ENCODE data around the gene WDR83. TPM values are rescaled to one million over a fixed set of nuclear protein-coding genes. Genes with fewer than 3 reads are reported as not detected.

WDR83 gene
- total RNA-seq, 2 donors from 2014 or later, result 10.1 to 11.6 TPM

DNA sequence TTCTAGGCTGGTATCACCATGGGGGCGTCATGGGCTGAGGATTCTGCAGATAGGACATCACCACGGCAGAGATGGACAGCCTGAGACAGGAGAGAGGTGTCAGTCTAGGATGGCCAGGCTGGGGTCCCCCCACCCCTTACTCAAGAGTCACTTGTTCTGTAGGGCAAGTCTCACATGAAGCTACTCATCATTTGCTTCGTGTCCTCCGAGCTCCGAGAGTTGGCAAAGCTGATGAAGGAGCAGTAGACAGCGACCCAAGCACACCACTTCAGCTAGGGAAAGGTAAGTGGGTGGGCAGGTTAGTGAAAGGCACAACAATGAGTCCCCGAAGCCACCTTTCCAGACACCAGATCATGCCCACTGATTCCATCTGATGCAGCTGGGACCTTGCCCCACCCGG lies 1.7 kb downstream of the WDR83 start:
- Histone ChIP-seq H3K36me3 (peaks cover 8% of the 10 kb centered on the region), H3K4me1 (peaks cover 0 to 41% of the 10 kb centered on the region in 2 donors), H3K27ac (peak overlapping the region in 1 of 2 donors; percentile 97), H3K9me3 (no peaks in the 10 kb centered on the region), H3K4me3 (peak overlapping the region; percentile 86 to 93), H3K27me3 (no peaks in the 10 kb centered on the region)
- no peak for DNase-seq (ENCODE audit: low spot score)
- no peak for TF ChIP-seq CTCF (IDR thresholded peaks at IDR 0.05)

DNA sequence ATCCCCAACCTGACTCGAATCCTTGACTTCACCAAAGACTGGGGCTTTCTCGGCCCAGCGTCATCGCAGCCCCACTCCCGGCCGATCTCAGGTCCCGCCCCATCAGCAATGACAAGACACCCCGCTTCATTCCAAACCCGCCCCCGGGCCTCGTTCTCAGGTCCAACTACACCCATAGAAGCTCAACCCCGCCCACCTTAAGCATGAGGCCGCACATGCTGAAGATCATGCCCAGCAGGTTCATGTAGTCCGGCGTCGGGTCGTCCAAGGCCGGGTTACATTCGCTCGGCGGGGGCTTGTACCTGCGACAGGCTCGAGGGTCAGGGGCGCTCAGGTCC lies 2.3 kb downstream of the WDR83 start:
- Histone ChIP-seq H3K36me3 (peaks cover 7% of the 10 kb centered on the region), H3K9me3 (no peaks in the 10 kb centered on the region), H3K4me3 (peak overlapping the region; percentile 86 to 93), H3K27ac (peak overlapping the region; percentile 97 to 99), H3K27me3 (no peaks in the 10 kb centered on the region), H3K4me1 (peaks cover 0 to 41% of the 10 kb centered on the region in 2 donors)
- no peak for TF ChIP-seq CTCF (IDR thresholded peaks at IDR 0.05)
- peak; percentile 63 for DNase-seq (ENCODE audit: low spot score)

DNA sequence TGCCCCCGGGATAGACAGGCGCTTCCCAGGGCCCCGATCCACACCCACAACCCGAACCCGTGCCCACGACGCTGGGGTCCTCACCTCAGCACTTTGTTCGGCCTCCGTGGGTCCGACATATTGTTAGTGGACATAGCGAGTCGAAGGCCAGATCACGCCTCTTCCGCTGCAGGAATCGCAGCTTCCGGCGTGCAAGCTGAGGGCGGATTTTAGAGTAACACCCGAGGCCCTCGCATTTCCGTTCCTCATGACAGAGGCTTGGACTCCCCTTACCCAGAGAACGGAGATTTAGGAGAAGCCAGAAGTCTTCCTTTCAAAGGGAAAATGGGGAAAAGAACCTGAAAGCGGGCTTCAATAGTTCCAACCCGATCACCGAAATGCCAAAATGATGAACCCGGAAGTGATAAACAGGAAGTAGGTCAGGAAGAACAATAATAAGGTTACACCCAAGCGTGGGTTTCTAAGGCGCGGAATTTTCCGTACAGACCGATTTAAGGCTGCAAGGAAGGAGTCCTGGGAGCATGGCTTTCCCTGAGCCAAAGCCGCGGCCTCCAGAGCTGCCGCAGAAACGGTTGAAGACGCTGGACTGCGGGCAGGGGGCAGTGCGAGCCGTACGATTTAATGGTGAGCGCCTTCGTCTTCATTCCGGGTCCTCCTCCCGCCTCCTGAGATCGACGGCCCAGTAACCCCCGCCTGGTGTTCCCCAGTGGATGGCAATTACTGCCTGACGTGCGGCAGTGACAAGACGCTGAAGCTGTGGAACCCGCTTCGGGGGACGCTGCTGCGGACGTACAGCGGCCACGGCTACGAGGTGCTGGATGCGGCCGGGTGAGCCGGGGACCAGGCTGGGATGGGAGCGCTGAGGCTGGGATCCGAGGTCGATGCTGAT lies 2.9 kb downstream of the WDR83 start:
- Histone ChIP-seq H3K27ac (peak overlapping the region; percentile 97 to 99), H3K4me1 (peaks cover 0 to 41% of the 10 kb centered on the region in 2 donors)

DNA sequence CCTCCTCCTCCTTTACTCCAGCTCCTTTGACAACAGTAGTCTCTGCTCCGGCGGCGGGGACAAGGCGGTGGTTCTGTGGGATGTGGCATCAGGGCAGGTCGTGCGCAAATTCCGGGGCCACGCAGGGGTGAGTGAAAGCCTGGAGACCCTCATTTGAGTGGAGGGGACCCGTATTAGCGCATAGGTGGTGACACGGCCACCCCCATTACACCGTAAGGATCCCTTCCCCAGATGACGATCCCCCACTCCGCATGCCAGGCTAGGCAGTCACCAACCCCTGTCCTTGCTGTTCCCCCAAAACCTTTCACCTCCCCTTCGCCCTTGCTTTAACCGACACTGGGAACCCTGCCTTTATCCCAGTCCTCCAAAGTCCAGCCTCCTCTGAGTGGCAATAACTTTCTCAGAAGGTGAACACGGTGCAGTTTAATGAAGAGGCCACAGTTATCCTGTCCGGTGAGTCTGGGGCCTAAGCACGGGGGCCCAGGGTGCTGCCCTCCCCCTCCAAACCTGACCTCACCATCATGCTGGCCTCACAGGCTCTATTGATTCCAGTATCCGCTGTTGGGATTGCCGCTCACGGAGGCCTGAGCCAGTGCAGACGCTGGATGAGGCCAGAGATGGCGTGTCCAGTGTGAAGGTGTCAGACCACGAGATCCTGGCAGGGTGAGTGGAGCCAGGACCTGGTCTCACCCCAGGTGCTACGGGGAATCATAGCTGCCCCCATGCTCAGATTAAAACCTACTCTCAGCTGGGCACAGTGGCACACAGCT lies 3.7 kb downstream of the WDR83 start:
- no peak for TF ChIP-seq CTCF (IDR thresholded peaks at IDR 0.05)
- H3K27ac ChIP-seq, result peak overlapping the region; percentile 97 to 99
- H3K4me3 ChIP-seq, result peak overlapping the region; percentile 86 to 93
- H3K36me3 ChIP-seq, result peaks cover 18% of the 10 kb centered on the region
- H3K9me3 ChIP-seq, result no peaks in the 10 kb centered on the region
- DNase-seq (ENCODE audit: low spot score), result no peak
- no peaks in the 10 kb centered on the region for H3K27me3 ChIP-seq
- H3K4me1 ChIP-seq, result peaks cover 0 to 41% of the 10 kb centered on the region in 2 donors

More for the DNA sequence above, 2.9 kb downstream of the WDR83 start:
- DNase-seq (ENCODE audit: low spot score), result peak; percentile 86
- no peaks in the 10 kb centered on the region for H3K27me3 ChIP-seq
- peak overlapping the region; percentile 86 to 93 for H3K4me3 ChIP-seq
- peak in 1 of 2 donors; percentile 14 for TF ChIP-seq CTCF (IDR thresholded peaks at IDR 0.05)
- no peaks in the 10 kb centered on the region for H3K9me3 ChIP-seq
- peaks cover 10% of the 10 kb centered on the region for H3K36me3 ChIP-seq

GRCh38 chr19:12672744-12673143 lies 6.1 kb downstream of the WDR83 start:
- Histone ChIP-seq H3K4me3 (no peak overlapping the region), H3K4me1 (peaks cover 0 to 22% of the 10 kb centered on the region in 2 donors), H3K27me3 (no peaks in the 10 kb centered on the region), H3K9me3 (no peaks in the 10 kb centered on the region), H3K27ac (no peak overlapping the region), H3K36me3 (peaks cover 38% of the 10 kb centered on the region)
- no peak for TF ChIP-seq CTCF (IDR thresholded peaks at IDR 0.05)
- no peak for DNase-seq (ENCODE audit: low spot score)
